NCI-H526 (cell line): ENCODE results near the gene RNF213.

Experiments used
- DNase-seq, 2 experiments: peaks; one replicate each; lab custom pipeline; 2025; lab: John Stamatoyannopoulos, UW

The RNF213 gene

GRCh38 chr17:80349151-80349651 lies 88.5 kb downstream of the RNF213 start:
- DNase-seq = no peak

GRCh38 chr17:80349751-80350150 lies 89.1 kb downstream of the RNF213 start:
- no peak for DNase-seq

GRCh38 chr17:80352216-80352895 lies 91.7 kb downstream of the RNF213 start:
- no peak for DNase-seq

GRCh38 chr17:80352991-80353665 lies 92.5 kb downstream of the RNF213 start:
- DNase-seq = no peak

- DNase-seq = no peak
Observed at GRCh38 chr17:80353718-80354275, 93.1 kb downstream of the RNF213 start.

GRCh38 chr17:80354336-80354735 lies 93.7 kb downstream of the RNF213 start:
- no peak for DNase-seq

- DNase-seq = no peak
Observed at GRCh38 chr17:80356231-80356856, 95.7 kb downstream of the RNF213 start.

- DNase-seq = no peak
Observed at GRCh38 chr17:80358131-80358530, 97.5 kb downstream of the RNF213 start.

- no peak for DNase-seq
Observed at GRCh38 chr17:80358861-80359260, 98.2 kb downstream of the RNF213 start.

GRCh38 chr17:80359422-80360110 lies 98.9 kb downstream of the RNF213 start:
- DNase-seq = no peak

GRCh38 chr17:80360396-80360795 lies 99.7 kb downstream of the RNF213 start:
- DNase-seq = no peak

GRCh38 chr17:80361495-80362220 lies 101.0 kb downstream of the RNF213 start:
- peak in 1 of 2 experiments; percentile 19 for DNase-seq

- no peak for DNase-seq
Observed at GRCh38 chr17:80362428-80363119, 101.9 kb downstream of the RNF213 start.

- no peak for DNase-seq
Observed at GRCh38 chr17:80363120-80363515, 102.5 kb downstream of the RNF213 start.

- no peak for DNase-seq
Observed at GRCh38 chr17:80363518-80364090, 103.0 kb downstream of the RNF213 start.

GRCh38 chr17:80364091-80364691 lies 103.5 kb downstream of the RNF213 start:
- DNase-seq = peak; percentile 19 to 69

GRCh38 chr17:80365001-80365965 lies 104.6 kb downstream of the RNF213 start:
- DNase-seq = no peak

- DNase-seq = no peak
Observed at GRCh38 chr17:80365983-80366382, 105.3 kb downstream of the RNF213 start.

GRCh38 chr17:80367503-80367902 lies 106.9 kb downstream of the RNF213 start:
- DNase-seq = no peak
